Hindlimb muscle (tissue), 1 donor: Measurements from ENCODE around the gene PIK3C2G. TPM values are rescaled to one million over a fixed set of nuclear protein-coding genes. Genes with fewer than 3 reads are reported as not detected.
"Not testable (repeated sequence)": the region's sequence is repeated elsewhere in the genome, so short reads cannot be mapped to it uniquely, and the experiment has no call there.

Source experiments
- DNase-seq: peaks from one replicate; pipeline ENCODE4 v3.0.0-alpha.2; 2013
- polyA plus RNA-seq: library from polyadenylated mRNA; unstranded; fragments of 120-200 nt; gene quantifications from one replicate; pipeline ENCODE4 v1.2.1, GENCODE V29; 2013; ENCODE audit not compliant: insufficient read length

Gene PIK3C2G, protein sequence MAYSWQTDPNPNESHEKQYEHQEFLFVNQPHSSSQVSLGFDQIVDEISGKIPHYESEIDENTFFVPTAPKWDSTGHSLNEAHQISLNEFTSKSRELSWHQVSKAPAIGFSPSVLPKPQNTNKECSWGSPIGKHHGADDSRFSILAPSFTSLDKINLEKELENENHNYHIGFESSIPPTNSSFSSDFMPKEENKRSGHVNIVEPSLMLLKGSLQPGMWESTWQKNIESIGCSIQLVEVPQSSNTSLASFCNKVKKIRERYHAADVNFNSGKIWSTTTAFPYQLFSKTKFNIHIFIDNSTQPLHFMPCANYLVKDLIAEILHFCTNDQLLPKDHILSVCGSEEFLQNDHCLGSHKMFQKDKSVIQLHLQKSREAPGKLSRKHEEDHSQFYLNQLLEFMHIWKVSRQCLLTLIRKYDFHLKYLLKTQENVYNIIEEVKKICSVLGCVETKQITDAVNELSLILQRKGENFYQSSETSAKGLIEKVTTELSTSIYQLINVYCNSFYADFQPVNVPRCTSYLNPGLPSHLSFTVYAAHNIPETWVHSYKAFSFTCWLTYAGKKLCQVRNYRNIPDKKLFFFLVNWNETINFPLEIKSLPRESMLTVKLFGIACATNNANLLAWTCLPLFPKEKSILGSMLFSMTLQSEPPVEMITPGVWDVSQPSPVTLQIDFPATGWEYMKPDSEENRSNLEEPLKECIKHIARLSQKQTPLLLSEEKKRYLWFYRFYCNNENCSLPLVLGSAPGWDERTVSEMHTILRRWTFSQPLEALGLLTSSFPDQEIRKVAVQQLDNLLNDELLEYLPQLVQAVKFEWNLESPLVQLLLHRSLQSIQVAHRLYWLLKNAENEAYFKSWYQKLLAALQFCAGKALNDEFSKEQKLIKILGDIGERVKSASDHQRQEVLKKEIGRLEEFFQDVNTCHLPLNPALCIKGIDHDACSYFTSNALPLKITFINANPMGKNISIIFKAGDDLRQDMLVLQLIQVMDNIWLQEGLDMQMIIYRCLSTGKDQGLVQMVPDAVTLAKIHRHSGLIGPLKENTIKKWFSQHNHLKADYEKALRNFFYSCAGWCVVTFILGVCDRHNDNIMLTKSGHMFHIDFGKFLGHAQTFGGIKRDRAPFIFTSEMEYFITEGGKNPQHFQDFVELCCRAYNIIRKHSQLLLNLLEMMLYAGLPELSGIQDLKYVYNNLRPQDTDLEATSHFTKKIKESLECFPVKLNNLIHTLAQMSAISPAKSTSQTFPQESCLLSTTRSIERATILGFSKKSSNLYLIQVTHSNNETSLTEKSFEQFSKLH (N-terminal part only)
- 0.12 TPM for polyA plus RNA-seq

DNA sequence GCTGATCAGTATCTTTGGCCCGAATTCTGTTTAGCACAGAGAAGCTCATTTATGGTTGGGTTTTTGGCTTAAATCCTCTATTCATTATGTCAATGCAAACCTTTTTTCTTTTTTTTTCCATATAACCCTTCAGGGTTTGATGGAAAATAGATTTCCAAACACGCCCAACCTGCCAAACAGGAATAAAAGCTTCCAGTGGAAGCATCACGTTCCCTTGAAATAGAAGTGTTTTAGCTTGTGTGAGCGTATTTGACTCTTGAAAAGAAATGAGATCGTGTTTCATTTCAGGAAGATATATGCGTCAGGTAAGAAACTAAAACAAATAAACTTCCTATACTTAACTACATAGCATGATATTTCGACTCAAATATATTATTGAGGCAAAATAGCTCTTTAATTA, at the start of gene PIK3C2G:
PIK3C2G (plus strand) TSS at position 246 of the 400 bp plus-strand sequence. CDS start 20,564 bp downstream, outside the sequence.
- DNase-seq: no peak

DNA sequence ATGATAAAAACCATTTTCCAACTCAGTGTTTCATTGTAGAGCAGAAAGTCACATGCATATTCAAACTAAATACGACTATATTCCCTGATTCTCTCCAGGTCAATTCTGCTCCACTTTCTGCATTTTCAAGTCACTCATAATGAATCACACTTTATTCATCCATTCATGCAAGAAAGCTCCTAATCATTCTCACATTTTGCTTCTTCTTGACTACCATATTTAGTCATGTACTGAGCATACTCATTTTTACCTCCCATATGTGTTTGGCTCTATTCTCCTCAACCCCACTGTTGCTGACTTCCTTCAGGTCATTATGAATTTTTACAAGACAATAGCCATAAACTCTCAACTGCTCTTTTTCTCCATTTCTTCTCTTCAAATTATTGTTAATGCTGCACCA, 43.4 kb upstream of the PIK3C2G start:
- DNase-seq: no peak

DNA sequence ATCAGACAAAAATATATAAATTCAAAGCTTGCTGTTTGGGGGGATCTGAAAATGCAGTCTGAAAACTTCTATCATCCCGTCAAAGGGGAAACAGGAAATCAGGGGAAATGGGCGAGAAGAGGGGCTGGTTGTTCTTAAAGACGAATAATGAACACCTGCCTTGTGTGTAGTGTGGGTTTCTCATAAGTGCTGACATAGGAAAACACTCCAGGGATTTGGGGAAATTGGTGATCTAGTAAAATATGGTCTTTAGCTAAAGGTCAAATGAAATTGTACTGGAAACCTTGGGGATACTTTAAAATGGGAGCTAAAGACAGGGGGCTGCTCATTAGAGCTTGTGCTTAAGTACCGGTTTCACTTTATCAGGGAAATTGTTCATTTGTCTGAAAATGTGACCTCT, 39.6 kb upstream of the PIK3C2G start:
- DNase-seq: no peak

DNA sequence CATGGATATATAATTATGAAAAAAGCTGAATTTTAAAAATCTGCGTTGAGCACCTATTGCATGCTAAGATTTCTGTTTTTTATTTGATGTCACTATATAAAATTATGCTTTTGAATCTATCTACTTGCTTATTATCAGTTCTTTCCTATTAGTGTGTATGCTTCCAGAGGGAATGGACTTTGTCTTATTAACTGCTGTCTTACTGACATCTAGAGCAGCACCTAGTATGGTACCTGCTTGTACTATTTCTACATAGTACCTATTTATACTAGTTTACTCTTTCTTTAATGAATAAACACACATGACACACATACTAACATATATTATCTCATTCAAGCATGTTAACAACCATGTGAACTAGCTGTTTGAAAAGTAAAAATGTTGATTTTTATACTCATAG, 38.6 kb upstream of the PIK3C2G start:
- no peak for DNase-seq

DNA sequence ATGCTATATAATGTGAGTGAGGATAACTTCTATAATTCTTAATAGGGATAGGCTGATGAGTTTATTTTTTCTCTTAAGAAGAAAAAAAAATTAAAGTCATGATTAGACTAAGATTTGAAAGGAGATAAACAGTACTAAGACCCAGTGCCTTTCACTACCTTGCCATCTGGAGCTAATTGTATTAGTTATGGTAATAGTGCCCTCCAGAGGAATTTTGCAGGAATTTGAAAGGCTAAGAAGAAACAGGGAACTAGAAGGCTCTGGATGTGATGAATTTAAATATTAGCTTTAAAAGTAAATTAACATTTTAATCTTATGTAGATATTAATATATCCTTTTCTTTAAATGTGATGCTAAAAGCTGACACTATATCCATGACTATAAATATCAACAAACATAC, 36.6 kb upstream of the PIK3C2G start:
- DNase-seq: peak; percentile 44

DNA sequence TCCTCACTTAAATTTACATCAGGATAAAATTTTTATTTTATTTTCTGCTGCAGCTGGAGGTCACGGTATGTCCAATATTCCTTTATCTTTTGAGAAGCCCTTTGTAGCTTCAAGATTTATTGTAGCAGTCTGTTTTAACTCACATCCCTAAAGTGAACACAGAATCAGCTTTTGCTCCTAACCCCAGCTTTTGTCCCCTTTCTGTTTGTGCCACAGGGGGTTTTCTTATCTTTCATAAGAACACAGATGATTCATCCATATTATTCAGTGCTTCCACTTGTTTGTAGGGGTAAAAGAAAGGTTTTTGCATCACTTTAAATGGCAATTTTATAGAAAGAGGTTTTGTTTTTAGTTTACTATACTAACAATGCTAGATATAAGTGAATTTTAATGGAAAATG, 21.8 kb upstream of the PIK3C2G start:
- DNase-seq: no peak

DNA sequence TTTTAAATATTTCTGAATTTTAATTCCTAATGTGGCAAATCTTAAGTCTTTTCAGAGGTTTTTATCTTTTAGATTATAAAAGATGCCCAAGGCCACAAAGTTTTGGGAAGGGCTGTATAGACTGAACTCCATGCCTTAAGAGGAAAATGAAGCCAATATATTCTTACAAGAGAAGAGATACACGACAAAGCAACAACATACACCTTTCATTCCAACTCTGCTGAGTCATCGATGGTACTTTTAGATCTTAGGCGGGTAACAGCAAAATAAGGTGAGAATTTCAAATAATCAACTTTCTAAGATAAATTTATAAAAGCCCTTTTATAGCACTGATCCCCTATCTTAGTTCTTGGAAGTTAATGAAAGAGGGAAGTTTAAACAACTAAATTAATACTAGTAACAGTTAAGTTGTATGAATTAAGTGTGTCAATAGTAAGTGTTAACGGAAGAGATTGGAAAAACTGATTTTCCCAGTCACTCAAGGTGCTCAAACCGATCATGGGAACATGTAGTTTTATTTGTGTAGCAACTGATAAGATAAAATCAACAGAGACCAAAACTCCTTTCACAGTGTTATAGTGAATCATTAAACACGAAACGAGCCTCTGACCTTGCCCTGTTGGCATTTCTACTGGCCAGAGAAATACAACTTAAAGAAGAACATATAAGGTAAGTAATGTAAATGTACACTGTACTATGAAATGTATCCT, 18.8 kb upstream of the PIK3C2G start:
- DNase-seq: no peak

DNA sequence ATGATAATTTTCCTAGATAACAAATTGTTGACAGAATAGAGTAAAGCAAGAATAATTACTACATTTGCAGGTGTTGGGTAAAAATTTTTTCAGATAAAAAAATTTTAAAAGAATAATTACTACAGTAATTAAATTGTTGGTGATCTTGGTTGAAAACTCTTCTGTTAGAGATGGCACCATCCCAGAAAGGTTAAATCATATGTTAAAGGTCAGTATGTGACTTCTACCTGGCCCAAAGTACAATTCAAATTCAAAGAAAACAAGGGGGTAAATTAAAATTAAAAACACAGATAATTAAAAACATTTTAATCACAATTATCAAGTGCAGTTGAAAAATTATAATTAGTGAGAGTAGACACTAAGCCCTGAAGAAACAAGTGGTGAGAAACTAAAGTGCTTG, 18.1 kb upstream of the PIK3C2G start:
- DNase-seq: no peak

DNA sequence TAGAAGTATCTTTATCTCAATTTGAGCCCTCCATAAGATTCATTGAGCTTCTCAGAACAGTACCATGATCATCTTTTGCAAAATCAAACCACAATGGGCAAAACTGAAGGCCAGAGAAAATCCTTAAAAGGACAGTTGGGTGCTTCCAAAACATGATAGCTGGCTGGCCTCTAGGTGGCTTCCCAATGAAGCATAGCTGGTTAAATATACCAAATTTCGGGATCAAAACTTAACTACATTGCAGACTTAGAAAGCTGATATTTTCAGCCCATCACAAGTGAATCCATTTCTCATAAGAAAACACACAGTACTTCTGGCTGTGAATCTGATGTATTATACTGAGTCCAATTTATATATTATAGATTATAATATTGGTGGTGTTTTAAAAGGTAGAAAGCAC, 15.3 kb upstream of the PIK3C2G start:
- no peak for DNase-seq

DNA sequence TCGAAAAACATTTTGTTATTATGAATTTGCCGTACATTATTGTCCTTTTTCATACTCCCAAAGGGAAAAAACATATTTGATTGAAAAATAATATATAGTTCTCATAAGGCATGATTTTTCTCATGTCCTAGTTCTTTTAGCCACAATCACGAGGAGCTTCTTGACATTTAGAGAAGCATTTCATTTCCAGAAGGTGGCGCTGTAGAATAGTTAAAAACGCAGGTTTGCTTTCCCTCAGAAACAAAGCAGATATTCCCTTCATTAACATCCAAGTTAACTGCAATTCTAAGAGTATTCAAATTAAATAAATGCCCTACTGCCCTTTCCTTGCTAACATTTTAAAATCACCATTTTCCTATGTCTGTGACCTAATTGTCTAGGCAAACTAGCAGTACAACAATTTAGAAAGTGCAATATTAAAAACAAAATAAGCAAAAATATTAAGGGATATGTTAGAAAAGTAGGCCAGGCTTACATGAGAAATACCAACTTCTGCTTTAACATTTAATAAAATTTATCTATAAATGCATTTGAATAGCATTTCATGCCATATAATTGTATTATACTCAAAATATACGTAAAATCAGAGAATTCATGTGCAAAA, 10.9 kb upstream of the PIK3C2G start:
- peak; percentile 77 for DNase-seq

DNA sequence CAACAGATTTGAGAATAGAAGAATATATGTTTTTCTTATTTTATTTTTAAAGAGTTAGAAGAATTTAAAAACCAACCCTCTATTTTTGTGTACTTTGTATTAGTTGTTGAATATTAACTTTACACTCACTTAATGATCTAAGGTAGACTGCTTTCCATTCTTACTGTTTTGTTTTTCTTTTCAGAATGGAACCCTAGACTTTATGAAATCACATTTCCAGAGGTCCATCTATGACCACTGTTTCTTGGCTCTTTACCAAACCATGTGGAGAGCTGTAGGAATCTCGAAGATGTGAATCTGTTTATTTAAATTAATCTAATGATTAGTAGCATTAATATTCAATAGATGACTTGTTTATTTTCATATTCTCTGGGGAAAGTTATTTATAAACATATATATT, 7.2 kb upstream of the PIK3C2G start:
- DNase-seq: no peak

DNA sequence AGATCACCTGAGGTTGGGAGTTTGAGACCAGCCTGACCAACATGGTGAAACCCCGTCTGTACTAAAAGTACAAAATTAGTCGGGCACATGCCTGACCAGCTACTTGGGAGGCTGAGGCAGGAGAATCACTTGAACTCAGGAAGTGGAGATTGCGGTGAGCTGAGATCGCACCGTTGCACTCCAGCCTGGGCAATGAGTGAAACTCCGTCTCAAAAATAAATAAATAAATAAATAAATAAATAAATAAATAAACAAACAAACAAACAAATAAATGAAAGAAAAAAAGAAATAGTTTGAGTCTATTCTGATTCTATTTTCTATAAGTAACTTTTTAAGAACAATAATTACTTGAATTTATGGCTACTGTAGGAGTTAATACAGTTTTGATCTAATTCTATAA, 6.3 kb upstream of the PIK3C2G start:
- DNase-seq: not testable (repeated sequence)

DNA sequence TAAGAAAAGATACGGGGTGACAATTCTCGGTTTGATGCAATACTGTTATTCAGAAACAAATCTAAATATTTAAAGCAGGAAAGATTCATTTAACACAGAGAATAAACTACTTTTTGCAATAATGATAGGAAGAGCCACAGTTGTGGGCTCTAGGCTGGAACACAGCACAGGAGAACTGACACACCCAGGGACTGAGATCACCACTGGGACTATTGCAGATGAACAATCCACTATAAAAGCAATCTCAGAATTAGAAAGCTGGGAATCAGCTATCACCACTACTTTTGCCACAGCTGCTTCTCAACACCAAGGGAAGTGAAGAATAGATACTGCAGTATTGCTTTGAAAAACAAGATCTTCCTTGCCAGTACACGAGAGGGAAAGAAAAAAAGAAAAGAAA, 4.1 kb upstream of the PIK3C2G start:
- DNase-seq: no peak

DNA sequence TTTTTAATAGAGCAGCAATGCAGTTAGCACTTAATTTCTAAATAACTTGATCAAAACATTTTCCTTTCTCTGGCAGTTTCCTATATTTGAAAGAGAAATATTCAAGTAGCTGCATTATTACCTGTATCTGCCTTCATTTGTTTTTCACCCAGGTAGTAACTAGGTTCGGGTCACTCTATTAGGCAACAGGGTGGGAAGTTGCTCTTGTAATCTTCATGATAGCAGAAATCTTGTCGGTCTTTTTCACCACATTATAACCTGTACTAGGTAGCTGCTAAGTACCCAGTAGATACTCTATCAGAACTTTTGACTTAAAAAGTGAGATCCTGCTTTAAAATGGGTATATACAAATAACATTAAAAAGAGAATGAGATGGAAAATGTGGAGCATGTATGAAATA, 2.4 kb upstream of the PIK3C2G start:
- no peak for DNase-seq

DNA sequence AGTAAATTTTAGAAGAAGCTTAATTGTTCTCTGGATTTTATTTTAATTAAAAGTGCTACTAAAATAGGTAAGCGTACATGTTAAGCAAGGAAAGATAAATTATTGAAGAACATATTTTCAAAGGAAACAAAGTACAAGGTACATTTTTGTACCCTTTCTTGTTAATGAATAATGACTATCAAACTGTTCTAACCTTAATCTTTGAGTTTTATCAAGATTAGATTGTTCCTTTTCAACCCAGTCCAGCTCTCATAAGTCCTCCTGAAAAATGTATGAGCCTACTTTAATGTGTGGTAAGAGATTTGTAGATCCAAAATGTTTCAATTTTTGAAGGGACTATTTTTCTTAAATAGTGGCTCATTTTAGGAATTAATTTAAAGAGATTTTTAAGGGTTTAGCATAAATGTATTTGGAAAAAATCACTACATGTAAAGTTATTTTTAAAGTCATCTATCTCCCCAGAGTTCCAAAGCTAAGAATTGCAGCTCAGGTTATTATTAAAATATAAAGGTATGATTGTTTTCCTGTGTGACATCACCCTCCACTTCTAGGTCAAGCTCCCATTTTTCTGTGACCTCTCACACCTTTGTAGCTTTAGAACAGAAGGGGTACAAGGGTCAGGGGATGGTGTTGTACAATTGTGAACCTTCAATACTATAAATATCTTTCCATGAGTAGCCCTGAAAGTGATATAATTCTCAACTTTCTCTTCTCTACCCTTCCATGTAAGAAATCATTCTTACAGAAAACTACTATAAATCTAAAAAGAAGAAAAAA, 1.2 kb upstream of the PIK3C2G start:
- no peak for DNase-seq

DNA sequence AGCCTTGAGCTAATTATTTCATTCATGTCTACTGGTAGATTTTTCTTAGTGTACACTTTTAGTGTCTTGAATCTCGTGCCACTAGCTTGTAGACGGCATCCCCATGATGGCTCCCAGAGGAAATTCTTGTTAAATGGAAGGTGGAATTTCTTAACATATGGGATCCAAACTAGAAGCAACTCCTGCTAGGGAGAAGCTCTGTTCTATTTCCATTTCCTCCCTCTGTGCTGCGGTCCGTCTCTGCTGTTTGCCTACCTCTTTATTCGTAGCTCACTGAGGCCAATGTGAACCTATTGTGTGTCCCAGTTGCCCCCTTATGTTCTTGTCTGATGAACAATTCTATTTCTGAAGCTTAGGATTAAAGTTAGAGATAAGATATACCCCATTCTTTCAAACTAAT, 588 bp downstream of the PIK3C2G start:
- DNase-seq: no peak

DNA sequence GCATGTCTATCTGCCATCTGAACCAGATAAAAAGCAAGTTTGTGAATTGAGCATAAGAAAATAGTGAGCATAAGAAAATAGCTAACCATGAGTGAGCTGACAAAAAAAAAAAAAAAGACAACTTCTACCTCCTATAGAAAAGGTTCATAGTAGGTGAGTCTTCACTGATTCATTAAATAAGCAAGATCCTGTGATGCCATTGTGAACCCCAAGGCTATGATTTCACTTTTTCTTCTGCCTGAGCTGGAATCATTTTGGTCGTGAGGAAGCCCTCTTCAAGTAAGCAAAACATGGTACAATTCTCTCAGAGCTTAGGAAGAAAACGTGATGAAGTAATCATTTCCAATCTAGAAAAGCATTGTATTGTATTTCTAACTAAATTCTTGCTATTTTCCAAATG, 1.2 kb downstream of the PIK3C2G start:
- no peak for DNase-seq

DNA sequence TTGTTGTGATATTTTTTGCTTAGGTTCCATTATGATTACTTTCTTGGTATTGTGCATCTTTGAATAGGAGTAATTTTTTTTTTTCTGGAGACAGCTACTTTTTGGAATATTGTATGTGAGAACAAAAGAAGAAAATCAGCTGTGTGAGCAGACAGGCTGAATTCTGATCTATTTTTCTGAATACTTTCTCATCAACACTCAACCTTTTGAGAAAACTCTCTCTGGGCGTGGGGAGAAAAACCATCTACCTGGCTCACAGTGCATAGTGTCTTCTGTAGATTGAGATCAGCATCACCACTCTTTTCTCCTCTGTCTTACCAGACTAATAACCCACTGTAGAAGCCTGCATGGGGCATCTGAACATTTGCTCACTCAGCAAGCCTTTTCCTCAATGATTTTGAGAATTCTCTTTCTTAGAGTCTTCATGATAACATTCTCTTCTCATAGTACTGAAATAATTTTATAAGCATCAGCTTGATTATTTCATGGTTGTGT, 3.3 kb downstream of the PIK3C2G start:
- no peak for DNase-seq

DNA sequence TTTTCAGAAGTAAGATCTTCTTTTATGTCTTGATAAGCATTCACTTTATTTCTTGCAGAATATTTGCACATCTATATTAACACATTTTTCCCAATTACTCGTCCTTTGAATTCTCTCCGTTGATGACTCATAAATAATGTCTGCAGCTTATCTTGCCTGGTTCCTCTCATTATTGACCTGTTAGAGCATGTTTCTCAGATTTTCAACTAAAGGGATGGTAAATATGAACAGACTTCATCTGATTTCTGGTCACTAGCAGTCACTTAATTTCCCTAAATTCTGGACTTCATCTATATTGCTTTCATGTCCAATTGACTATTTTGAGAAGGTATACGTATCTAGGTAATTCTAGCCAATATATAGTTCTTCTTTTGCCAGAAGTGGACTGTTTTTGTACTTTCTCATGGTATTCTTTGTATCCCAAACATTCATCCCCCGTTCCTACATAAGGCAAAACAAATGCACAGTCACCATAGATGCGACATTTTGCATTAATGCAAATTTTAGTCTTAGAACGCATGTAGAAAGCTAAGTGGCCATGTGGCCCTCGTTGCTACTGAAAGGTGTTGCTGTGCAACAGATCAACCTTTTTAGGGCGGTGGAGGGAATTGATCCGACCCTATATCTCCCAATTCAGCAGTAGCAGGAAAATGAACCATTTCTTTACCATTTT, 6.2 kb downstream of the PIK3C2G start:
- DNase-seq: no peak

DNA sequence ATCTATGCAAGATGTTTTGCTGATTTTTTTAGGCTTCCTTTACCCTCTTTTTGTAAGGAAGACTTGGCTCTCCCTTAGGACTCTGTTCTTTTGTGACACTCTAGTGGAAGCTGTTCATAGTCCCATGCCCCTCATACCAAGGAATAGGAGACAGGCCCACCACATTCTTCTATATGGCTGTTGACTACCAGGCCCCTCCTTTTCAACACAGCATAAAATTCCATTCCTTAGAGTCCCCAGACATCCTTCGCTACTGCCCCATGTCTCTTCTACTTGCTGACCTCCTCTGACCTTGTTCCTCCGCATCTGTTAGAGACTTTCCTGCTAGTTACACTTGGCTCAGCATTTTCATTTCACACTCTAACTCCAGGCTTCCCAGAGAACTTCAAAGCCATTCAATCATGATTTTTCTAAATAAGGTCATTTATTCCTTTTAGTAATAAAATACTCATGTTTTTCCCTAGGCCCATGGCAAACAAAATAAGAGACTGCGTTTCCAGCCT, 9.7 kb downstream of the PIK3C2G start:
- DNase-seq: no peak
